HFF-Myc (cell line): Measurements from ENCODE around the gene PRKCB.

Source experiments
- DNase-seq: peaks from one replicate; pipeline ENCODE4 v3.0.0-alpha.2; 2011; ENCODE audit warnings: low read depth; ENCODE audit errors: extremely low read depth
- H3K4me3 ChIP-seq: replicated peaks from 2 replicates; pipeline ENCODE4 v1.5.1; 2011; ENCODE audit warnings: low read depth, mild to moderate bottlenecking, control low read depth, low read length
- TF ChIP-seq, protein P1 (sequence below): IDR thresholded peaks from 2 replicates; pipeline ENCODE4 v1.5.1; 2012; ENCODE audit warnings: mild to moderate bottlenecking, low read depth, low read length, control low read depth; ENCODE audit errors: missing control alignments

The PRKCB gene

DNA sequence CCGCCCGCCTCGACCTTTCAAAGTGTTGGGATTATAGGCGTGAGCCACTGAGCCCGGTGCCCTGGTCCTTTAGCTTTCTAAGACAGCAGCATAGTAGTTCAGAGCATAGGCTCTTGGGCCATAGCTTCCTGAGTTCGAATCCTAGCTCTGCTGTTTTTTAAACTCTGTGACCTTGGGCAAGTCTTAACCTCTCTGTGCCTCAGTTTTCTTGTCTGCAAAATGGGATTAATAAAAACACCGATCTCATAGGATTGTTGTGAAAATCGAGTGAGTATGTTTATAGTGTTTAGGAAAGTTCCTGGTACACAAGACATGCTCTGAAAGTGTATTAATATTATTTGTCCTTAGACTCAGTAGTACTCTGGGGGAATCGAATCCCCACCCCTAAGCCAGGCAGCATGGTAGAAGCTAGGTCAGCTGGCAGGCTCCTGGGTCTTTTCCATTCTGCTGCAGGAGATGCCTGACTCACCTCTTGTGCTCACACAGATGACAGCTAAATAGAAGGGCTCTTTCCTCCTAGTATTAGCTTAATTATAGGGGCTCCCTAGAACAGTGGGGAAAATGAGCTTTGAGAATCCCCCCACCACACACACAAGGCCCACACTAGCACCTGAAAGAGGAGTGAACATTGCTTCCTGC lies 44.1 kb downstream of the PRKCB start:
- no peak for DNase-seq
- H3K4me3 ChIP-seq, result no peak overlapping the region

DNA sequence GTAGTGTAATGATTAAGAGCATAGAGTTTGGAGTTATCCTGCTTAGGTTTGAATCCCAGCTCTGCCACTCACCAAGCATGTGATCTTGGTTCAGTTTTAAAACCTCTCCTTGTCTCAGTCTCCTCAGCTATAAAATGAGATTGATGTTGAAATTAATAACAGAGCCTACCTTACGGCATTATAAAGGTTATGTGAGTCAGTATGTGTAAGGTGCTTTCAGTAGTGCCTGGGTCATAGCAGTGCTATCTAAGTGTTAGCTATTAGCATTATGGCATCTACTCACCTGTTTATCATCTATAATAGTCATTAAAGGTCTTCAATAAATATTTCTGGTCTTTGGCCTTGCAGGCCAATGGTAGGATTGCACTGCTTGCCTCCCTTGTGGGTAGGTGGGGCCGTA lies 53.4 kb downstream of the PRKCB start:
- TF ChIP-seq, protein P1, sequence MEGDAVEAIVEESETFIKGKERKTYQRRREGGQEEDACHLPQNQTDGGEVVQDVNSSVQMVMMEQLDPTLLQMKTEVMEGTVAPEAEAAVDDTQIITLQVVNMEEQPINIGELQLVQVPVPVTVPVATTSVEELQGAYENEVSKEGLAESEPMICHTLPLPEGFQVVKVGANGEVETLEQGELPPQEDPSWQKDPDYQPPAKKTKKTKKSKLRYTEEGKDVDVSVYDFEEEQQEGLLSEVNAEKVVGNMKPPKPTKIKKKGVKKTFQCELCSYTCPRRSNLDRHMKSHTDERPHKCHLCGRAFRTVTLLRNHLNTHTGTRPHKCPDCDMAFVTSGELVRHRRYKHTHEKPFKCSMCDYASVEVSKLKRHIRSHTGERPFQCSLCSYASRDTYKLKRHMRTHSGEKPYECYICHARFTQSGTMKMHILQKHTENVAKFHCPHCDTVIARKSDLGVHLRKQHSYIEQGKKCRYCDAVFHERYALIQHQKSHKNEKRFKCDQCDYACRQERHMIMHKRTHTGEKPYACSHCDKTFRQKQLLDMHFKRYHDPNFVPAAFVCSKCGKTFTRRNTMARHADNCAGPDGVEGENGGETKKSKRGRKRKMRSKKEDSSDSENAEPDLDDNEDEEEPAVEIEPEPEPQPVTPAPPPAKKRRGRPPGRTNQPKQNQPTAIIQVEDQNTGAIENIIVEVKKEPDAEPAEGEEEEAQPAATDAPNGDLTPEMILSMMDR, result no peak
- no peak for DNase-seq
- H3K4me3 ChIP-seq, result no peak overlapping the region

More for the DNA sequence above, 44.1 kb downstream of the PRKCB start:
- TF ChIP-seq, protein P1, result no peak

DNA sequence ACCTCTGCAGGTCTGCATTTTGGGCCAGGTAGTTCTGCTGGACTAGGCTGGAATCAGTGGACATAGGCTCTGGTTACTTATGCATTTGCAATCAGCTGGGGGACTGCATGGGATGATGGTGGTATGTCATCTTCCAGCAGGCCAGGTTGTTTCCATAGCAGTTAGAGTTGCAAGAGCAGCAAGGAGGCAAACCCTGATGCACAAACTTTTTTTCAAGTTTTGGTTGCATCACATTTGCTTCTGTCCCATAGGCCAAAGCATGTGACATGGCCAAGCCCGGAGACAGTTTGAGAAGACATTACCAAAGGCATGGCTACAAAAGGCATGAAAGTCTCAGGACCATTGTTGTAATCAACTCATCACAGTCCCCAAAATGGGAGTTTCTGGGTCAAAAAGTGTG lies 58.2 kb downstream of the PRKCB start:
- DNase-seq, result no peak
- H3K4me3 ChIP-seq, result no peak overlapping the region
- TF ChIP-seq, protein P1, result no peak

DNA sequence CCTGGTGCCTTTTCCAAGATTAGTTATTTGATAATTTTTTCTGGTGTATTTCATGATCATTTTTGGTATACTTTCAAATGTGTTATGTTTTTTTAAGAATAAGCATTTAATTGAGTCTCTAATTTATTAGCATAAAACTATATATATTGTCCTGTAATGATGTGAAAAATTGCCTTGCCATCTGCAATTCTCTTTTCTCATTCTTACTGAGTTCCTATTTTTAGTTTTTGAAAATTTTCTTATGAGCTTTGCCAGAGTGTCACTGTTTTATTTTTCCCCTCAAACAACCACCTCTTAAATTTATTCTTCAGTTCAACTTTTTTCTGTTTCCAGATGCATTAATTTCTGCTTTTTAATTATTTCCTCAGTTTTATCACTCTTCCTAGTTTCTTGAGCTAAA lies 59.3 kb downstream of the PRKCB start:
- no peak overlapping the region for H3K4me3 ChIP-seq
- no peak for DNase-seq
- TF ChIP-seq, protein P1, result no peak

DNA sequence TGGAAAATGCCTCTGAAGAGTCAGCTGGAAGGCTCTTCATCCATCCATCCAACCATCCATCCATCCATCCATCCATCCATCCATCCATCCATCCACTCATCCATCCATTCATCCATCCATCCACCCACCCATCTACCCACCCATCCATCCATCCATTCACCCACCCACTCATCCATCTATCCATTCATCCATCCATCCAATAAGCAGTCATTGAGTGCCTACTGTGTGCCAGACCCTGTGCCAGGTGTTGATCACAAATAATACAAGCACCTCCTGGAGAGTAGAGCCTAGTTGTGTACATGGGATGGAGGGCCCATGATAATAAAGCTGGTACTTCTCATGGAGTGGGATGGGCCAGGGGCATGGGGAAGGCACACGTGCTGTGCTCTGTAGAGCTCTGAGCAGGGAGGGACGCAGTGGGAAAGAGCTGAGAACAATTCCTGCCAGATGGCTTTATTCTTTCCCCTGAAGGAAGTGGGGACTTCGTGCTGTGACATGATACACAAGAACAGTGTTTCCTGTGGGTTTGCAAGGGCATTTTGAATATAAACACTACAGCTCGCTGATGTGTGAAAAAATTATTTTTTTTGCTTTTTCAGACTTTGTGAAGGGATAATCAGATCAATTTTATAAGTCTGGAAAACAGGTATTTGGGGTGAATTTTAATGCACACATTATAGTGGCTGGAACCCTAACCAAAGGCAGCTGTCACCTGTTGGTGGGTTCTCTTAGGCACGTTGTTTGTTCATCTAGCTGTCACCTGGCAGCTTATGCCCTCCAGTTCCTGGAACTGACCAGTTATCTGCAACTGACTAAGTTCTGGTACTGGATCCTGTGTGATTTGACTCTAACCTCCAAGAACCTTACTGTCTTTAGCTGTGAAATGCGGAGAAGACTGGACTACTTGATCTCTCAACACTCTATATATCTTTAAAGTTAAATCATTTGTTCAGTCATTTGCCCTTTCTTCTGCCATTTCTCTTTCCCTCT lies 61.3 kb downstream of the PRKCB start:
- no peak for DNase-seq
- no peak overlapping the region for H3K4me3 ChIP-seq
- TF ChIP-seq, protein P1, result no peak

- H3K4me3 ChIP-seq, result no peak overlapping the region
- no peak for DNase-seq
- TF ChIP-seq, protein P1, result no peak
Observed at GRCh38 chr16:23898682-23899430, 63.1 kb downstream of the PRKCB start.
